NCI-H187 treated with DMSO at 0.1 percent for 48 hours (cell line): Measurements from ENCODE around the gene TUBA1A.
A peak's percentile ranks its signal among the peaks of the same experiment; 100 is the strongest.
"Not testable (repeated sequence)": the region's sequence is repeated elsewhere in the genome, so short reads cannot be mapped to it uniquely, and the experiment has no call there.

Experiments
- DNase-seq: peaks from one replicate; lab custom pipeline; 2025; lab: John Stamatoyannopoulos, UW

The TUBA1A gene

GRCh38 chr12:49188916-49189367 lies at the start of gene TUBA1A:
TUBA1A (minus strand) TSS chr12:49189080; CDS start chr12:49188979, 101 bp downstream.
- peak; percentile 100 for DNase-seq

- DNase-seq = no peak
These were observed 47.5 kb upstream of the TUBA1A start for GRCh38 chr12:49236423-49236822.

DNA sequence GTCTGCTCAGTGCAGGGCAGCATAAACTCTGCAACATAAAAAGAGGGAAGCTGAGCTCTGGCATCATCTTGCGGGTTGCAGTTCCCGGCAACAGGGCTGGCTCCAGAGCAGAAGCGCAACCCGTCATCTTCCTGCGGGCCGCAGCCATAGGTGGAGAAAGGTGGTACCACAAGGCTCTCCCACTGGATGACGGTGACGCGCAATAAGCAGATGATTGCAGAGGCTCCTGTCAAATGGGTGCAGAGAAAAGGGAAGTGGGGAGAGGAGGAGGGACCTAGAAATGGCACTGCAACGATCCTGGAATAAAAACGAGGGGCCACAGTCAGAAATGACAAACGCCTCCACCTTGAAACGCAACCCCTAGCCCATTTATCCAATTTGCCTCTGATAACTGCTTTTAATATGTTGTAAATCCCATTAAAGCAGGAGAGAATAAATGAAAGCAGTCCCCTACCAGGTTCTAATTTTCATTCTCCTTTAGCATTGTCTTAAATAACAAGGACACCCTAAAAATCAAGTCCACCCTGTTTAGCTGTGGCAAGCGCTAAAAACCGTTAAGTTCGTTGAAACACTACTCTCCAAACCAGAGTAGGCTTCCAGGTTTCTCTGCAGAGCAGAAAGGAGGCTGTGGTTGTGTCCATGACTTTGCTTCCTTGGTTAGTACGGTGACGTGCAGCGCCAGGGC lies 45.1 kb upstream of the TUBA1A start:
- DNase-seq = peak; percentile 83

DNA sequence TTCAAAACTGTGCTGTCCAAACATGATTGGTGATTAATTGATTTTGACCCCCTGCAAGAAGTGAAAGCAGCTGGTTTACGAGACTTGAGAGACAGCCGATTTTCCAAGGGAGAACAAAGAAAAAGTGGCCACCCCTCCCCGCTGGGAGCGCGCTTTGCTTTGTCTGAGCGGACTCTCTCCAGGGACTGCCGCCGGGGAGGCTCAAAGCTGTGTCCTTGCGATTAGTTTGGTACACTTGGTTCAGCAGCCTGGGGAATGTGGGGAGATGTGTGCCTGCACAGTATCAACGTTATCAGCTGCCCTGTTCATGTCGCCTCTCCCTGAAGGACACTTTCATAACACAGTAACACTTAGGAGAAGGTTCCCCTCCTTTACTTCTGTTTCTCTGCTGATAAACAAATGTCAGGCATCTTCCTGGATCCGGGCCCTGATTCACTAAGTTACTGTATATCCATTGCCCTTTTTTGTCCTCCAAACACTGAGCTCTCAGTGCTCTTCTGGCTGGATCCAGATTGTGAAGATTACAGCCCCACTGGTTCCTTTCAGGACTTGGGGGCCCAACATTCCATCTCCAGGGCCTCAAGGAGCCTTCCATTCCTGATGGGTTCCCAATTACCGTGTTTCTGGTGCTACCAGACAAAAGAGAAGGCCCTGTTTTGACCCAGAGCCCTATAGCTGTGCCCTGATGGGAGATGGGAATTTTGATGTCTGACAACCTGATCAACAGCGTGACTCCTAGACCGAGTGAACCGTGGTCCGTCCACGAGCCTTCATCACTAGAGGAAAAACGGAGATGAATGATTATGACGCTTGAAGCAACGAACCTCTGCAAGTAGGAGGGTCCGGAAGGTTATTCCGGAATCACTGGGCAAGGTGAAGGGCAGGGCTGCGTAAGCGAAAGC lies 44.3 kb upstream of the TUBA1A start:
- DNase-seq = peak; percentile 72

DNA sequence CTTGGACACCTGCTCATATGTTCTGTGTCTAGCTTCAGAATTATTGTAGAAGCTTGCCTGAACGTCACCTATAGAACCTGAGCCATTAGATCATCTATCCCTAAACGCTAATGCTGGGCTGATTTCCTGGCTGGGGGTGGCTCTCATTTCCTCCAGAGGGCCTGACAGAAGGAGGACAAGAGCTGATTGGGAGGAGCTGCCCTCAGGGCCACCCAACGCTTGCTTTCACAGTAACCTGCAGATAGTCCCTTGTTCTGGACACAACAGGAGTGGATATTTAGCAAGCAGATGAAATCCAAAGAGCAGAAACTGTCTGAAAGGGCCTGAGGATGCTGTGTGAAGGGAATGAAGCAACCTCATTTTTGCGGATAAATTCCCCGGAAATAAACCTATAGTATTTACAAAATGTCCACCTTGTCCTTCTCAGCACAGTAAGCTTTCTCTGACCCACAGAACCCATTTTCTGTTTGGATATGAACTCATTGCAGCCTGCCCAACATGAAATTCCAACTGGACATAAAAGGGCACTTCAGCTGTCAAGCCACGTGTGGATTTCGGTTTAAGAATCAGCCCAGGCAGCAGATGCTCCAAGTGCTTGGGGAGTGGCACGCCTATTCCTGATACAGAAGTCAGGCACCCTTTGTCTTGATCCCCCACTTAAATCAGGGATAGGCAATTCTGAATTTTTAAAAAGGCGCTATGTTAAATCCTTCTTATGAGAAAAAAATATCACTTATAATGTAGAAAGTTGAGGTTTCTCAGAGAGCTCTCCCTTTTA lies 43.2 kb upstream of the TUBA1A start:
- DNase-seq = peak; percentile 85

DNA sequence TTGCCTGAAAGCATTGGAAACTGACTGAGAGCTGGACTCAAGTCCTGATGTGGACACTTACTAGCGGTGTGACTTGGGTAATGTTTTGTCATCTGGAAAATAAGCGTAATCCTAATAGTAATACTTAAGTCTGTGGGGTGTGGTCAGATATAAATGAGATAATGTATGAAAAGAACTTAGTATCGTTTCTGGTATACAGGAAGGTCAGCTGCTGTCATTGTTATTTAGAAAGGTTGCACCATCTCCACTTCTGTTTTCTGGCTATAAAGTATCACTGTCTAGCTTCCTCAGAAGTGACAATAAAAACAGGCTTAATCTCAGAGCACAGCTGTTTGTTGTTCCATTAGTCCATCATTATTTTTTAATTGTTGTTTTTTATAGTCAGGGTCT lies 41.9 kb upstream of the TUBA1A start:
- no peak for DNase-seq

- peak; percentile 90 for DNase-seq
These were observed 41.4 kb upstream of the TUBA1A start for GRCh38 chr12:49230176-49230804.

- no peak for DNase-seq
These were observed 39.8 kb upstream of the TUBA1A start for GRCh38 chr12:49228653-49229052.

DNA sequence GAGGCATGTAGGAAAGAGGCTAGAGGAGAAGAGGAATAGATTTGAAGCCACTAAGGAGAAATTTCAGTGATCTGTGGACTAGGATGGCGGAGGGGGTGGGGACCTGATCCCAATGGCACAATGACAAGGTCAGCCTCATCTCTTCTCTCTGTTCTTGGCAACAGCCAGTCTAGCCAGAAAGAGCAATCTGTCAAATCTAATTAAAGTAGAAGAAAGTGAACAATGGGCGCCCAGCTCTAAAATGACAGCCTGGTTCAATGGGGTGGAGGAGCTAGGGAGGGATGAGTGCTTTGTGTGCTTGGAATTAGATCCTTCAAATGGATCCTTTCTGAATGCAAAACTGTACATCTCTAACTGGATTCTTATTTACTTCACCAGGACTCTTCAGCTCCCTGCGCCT lies 38.8 kb upstream of the TUBA1A start:
- DNase-seq = peak; percentile 85

- no peak for DNase-seq
These were observed 36.8 kb upstream of the TUBA1A start for GRCh38 chr12:49225576-49226166.

GRCh38 chr12:49223590-49224369 lies 34.9 kb upstream of the TUBA1A start:
- no peak for DNase-seq

GRCh38 chr12:49223122-49223521 lies 34.2 kb upstream of the TUBA1A start:
- DNase-seq = no peak

- DNase-seq = no peak
These were observed 32.1 kb upstream of the TUBA1A start for GRCh38 chr12:49220972-49221371.

DNA sequence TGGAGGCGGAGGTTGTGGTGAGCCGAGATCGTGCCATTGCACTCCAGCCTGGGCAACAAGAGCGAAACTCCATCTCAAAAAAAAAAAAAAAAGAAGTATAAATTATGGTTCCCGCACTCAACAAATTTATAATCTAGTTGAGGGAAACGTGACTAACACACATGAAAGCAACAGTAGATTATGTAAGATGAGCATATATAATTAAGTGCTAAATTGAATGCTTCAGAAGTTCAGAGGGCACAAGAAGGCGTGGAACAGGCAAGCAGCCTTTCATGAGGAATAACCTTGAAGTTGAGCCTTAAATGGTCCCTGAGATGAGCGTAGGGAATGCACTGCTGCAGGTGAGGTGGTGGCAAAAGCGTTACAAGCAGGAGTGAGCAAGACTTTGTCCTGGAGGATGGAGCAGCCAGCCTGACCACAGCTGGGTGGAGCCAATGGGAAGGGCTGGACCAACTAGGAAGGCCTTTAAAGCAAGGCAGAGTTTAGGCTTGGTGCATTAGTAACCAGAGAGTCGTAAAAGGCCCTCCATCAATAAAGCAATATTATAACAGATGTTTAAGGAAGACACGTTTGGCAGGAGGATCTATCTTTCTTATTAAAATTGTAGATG lies 30.6 kb upstream of the TUBA1A start:
- no peak for DNase-seq

DNA sequence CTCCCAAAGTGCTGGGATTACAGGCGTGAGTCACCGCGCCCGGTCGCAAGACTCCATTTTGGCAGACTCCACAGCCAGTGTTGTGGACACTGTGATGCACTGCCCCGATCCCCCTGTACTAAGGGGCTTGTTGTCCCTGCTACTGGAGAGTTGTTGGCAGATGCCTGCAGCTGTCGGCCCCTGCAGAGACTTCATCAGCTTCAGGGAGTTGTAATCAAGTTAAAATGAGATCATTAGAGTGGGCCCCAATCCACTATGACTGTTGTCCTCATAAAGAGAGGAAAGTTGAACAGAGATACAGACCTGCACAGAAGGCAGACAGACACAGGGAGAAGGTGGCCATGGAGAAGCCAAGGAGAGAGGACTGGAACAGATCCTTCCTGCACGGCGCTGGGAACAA lies 23.7 kb upstream of the TUBA1A start:
- no peak for DNase-seq

- DNase-seq = not testable (repeated sequence)
These were observed 21.8 kb upstream of the TUBA1A start for GRCh38 chr12:49210703-49211102.

DNA sequence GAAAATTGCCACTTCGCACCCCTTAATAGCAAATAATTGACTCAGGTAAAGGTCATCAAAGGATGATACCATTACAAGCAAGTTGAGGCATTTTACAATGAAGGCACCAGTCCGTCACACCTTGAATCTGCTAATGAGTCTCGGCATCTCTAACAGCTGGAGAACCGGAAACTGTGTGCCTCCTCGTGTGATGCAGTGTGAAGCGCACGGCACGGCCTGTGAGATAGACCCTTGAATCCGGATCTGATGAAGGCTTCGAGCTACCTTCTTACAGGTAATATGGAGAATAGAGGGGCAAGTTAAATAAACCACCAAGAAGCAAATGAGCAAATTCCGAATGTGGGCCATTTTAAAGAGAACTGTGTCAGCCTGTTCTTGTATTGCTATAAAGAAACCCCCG lies 19.8 kb upstream of the TUBA1A start:
- DNase-seq = no peak

GRCh38 chr12:49208146-49208545 lies 19.3 kb upstream of the TUBA1A start:
- no peak for DNase-seq

GRCh38 chr12:49206389-49206788 lies 17.5 kb upstream of the TUBA1A start:
- no peak for DNase-seq

DNA sequence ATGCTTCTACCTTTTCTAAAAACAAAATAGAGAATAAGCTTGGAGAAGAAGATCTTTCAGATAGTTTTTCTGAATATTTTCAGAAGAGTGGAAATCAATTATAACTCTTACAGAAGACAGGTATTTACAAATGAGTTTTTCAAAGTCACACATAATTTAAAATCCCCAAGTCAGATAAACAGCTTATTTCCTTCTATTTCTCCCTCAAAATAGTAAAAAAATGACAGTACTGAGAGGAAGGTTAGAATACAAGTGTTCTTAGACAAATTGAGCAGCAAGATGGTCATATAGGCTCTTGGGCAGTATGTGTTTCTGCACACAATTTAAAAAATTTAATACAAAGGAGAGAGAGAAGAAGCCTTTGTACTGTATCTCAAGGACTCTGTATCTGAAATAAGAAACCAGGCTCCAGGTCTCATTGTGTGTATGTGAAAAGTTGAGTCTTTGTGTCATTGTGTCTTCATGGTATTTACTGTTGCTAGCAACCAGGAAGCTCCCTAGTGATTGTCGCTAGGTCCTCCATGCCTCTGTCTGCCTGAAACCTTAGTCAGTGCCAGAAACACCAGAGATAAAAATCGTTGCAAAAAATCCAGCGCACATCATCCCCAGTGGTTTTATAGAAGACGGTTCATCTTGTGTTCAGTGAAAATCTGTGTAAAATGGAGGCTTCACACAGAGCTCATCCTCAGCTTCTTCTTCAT lies 12.9 kb upstream of the TUBA1A start:
- peak; percentile 83 for DNase-seq
